ENCODE data around the gene MRPL55.

DNA sequence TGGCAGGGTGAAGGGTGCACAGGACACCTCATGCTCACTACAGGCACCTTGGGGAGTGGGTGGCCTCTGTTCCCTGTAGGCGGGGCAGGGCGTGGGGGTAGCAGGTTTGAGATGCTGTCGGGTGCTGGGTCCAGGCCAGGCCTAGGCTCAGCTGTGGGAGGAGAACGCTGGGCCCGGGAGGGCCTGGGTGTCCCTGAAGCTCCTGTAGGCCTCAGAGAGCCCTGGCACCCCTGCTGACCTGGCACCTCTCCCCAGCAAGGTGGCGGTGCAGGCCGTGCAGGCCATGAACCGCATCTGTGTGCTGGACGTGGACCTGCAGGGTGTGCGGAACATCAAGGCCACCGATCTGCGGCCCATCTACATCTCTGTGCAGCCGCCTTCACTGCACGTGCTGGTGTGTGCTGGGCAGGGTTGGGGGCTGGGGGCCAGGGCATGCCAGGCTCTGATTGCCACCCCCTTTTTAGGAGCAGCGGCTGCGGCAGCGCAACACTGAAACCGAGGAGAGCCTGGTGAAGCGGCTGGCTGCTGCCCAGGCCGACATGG lies 38.1 kb upstream of the MRPL55 start:
- TF ChIP-seq POLR2AphosphoS5 (IDR thresholded peaks at IDR 0.05) (no peak), CTCF (IDR thresholded peaks at IDR 0.05) (no peak)

Measured in suprapubic skin (tissue), 3 donors.